Measurements from ENCODE around the gene DYDC2.
A peak's percentile ranks its signal among the peaks of the same experiment; 100 is the strongest.
"Not testable (repeated sequence)": the region's sequence is repeated elsewhere in the genome, so short reads cannot be mapped to it uniquely, and the experiment has no call there.

The DYDC2 gene

GRCh38 chr10:80356563-80356988, at the start of gene DYDC2, which contains the start of gene DYDC1:
DYDC2 (plus strand) TSS chr10:80356781; CDS start chr10:80362444, 5,663 bp downstream.
DYDC1 (minus strand) TSS chr10:80356755; CDS start chr10:80352601, 4,154 bp downstream.
- peak in 1 of 2 donors; percentile 13 for DNase-seq (ENCODE audit: low read depth in 1 of 2, low spot score in 1 of 2)

GRCh38 chr10:80313523-80313922, 43.1 kb upstream of the DYDC2 start:
- DNase-seq (ENCODE audit: low read depth in 1 of 2, low spot score in 1 of 2), result no peak

GRCh38 chr10:80315391-80315790, 41.2 kb upstream of the DYDC2 start:
- no peak for DNase-seq (ENCODE audit: low read depth in 1 of 2, low spot score in 1 of 2)

GRCh38 chr10:80318742-80319141, 37.8 kb upstream of the DYDC2 start:
- no peak for DNase-seq (ENCODE audit: low read depth in 1 of 2, low spot score in 1 of 2)

- no peak for DNase-seq (ENCODE audit: low read depth in 1 of 2, low spot score in 1 of 2)
Measured at GRCh38 chr10:80319318-80319717, 37.3 kb upstream of the DYDC2 start.

GRCh38 chr10:80319725-80320290, 36.8 kb upstream of the DYDC2 start:
- DNase-seq (ENCODE audit: low read depth in 1 of 2, low spot score in 1 of 2), result no peak

GRCh38 chr10:80320377-80320776, 36.2 kb upstream of the DYDC2 start:
- no peak for DNase-seq (ENCODE audit: low read depth in 1 of 2, low spot score in 1 of 2)

GRCh38 chr10:80321183-80321582, 35.4 kb upstream of the DYDC2 start:
- no peak for DNase-seq (ENCODE audit: low read depth in 1 of 2, low spot score in 1 of 2)

- no peak for DNase-seq (ENCODE audit: low read depth in 1 of 2, low spot score in 1 of 2)
Measured at GRCh38 chr10:80322158-80322557, 34.4 kb upstream of the DYDC2 start.

GRCh38 chr10:80322711-80323110, 33.9 kb upstream of the DYDC2 start:
- DNase-seq (ENCODE audit: low read depth in 1 of 2, low spot score in 1 of 2), result no peak

GRCh38 chr10:80323311-80323710, 33.3 kb upstream of the DYDC2 start:
- DNase-seq (ENCODE audit: low read depth in 1 of 2, low spot score in 1 of 2), result no peak

- no peak for DNase-seq (ENCODE audit: low read depth in 1 of 2, low spot score in 1 of 2)
Measured at GRCh38 chr10:80324086-80324485, 32.5 kb upstream of the DYDC2 start.

- DNase-seq (ENCODE audit: low read depth in 1 of 2, low spot score in 1 of 2), result no peak
Measured at GRCh38 chr10:80324891-80325364, 31.7 kb upstream of the DYDC2 start.

GRCh38 chr10:80333983-80334382, 22.6 kb upstream of the DYDC2 start:
- DNase-seq (ENCODE audit: low read depth in 1 of 2, low spot score in 1 of 2), result no peak

GRCh38 chr10:80344276-80344675, 12.3 kb upstream of the DYDC2 start:
- DNase-seq (ENCODE audit: low read depth in 1 of 2, low spot score in 1 of 2), result no peak

GRCh38 chr10:80344912-80345311, 11.7 kb upstream of the DYDC2 start:
- DNase-seq (ENCODE audit: low read depth in 1 of 2, low spot score in 1 of 2), result no peak

GRCh38 chr10:80350251-80350650, 6.3 kb upstream of the DYDC2 start:
- no peak for DNase-seq (ENCODE audit: low read depth in 1 of 2, low spot score in 1 of 2)

- no peak for DNase-seq (ENCODE audit: low read depth in 1 of 2, low spot score in 1 of 2)
Measured at GRCh38 chr10:80351220-80351619, 5.4 kb upstream of the DYDC2 start.

GRCh38 chr10:80356989-80357850, 639 bp downstream of the DYDC2 start:
- DNase-seq (ENCODE audit: low read depth in 1 of 2, low spot score in 1 of 2), result no peak

GRCh38 chr10:80357851-80358125, 1.2 kb downstream of the DYDC2 start:
- DNase-seq (ENCODE audit: low read depth in 1 of 2, low spot score in 1 of 2), result no peak

- not testable (repeated sequence) for DNase-seq (ENCODE audit: low read depth in 1 of 2, low spot score in 1 of 2)
Measured at GRCh38 chr10:80358925-80359324, 2.3 kb downstream of the DYDC2 start.

- DNase-seq (ENCODE audit: low read depth in 1 of 2, low spot score in 1 of 2), result no peak
Measured at GRCh38 chr10:80359644-80360043, 3.1 kb downstream of the DYDC2 start.

- no peak for DNase-seq (ENCODE audit: low read depth in 1 of 2, low spot score in 1 of 2)
Measured at GRCh38 chr10:80365510-80365909, 8.9 kb downstream of the DYDC2 start.

Data from activated T-helper 1 cell treated with anti-CD3 and anti-CD28 coated beads, Interleukin-2, amount 50 U/mL, for 16 hours (primary cell).